GM21825 (cell line): ENCODE measurements around the gene NCAPG.
A peak's percentile ranks its signal among the peaks of the same experiment; 100 is the strongest.
"Not testable (repeated sequence)": the region's sequence is repeated elsewhere in the genome, so short reads cannot be mapped to it uniquely, and the experiment has no call there.

Experiments used
- ATAC-seq: cut with Tn5 transposase; IDR thresholded peaks from one replicate; pipeline ENCODE4 v1.9.1; 2021; ENCODE audit warnings: mild to moderate bottlenecking, moderate library complexity; ENCODE audit not compliant: unreplicated experiment

NCAPG gene

GRCh38 chr4:17794730-17795129, 16.0 kb upstream of the NCAPG start:
- no peak for ATAC-seq

GRCh38 chr4:17797808-17798207, 13.0 kb upstream of the NCAPG start:
- ATAC-seq = no peak

- ATAC-seq = no peak
Measured at GRCh38 chr4:17805580-17806155, 5.1 kb upstream of the NCAPG start.

DNA sequence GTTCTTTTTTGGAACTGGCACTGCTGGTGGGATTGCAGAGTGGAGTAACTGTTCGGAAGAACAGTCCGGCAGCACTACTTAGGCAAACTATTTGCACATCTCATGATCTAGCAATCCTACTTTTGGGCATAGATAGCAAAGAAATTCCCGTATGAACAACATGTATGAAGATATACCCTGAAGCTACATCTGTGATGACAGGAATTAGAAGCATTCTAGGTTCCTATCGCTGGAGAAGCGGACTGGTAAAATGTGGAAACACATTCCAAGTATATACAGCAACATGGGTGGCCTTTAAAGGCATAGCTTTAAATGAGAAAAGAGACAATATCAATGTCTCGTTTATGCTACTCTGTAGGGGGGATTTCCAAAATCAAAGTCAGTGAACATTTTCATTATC, 3.3 kb upstream of the NCAPG start:
- ATAC-seq = no peak

GRCh38 chr4:17809667-17810066, 1.1 kb upstream of the NCAPG start:
- no peak for ATAC-seq

DNA sequence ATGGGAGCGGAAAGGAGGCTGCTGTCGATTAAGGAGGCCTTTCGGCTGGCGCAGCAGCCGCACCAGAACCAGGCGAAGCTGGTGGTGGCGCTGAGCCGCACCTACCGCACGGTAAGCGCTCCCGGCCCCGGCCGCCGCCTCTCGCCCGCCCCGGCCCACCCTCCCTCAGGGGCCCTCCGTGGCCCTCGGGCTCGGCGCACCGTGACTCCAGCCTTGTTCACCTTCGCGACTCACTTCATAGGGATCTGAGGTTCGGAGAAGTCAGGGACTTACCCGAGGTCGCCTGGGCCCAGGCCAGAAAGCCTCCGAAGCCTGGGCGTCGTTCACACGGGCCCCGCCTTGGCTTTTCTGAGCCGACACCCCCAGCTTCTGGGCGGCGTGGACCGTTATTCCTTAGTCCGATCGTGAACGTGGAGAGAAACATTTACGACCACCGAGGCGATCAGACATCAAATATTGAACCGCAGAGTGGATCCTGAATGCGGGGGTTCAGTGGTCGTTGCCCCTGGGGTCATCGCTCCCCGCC, 362 bp downstream of the NCAPG start:
- peak; percentile 29 for ATAC-seq

- no peak for ATAC-seq
Measured at GRCh38 chr4:17812125-17812524, 1.3 kb downstream of the NCAPG start.

DNA sequence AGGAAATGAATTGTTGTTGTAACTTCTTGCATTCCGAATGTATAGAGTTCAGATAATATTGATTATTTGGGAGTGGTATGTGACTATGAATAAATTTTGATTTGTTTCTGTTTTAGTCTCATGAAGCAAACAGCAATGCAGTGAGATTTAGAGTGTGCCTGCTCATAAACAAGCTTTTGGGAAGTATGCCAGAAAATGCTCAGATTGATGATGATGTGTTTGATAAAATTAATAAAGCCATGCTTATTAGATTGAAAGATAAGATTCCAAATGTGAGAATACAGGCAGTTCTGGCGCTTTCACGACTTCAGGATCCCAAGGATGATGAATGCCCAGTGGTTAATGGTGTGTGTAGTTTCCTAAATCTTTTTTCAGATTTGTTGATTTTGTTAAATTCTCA, 2.0 kb downstream of the NCAPG start:
- ATAC-seq = no peak

GRCh38 chr4:17814140-17814539, 3.4 kb downstream of the NCAPG start:
- no peak for ATAC-seq

GRCh38 chr4:17816142-17816541, 5.4 kb downstream of the NCAPG start:
- ATAC-seq = no peak

DNA sequence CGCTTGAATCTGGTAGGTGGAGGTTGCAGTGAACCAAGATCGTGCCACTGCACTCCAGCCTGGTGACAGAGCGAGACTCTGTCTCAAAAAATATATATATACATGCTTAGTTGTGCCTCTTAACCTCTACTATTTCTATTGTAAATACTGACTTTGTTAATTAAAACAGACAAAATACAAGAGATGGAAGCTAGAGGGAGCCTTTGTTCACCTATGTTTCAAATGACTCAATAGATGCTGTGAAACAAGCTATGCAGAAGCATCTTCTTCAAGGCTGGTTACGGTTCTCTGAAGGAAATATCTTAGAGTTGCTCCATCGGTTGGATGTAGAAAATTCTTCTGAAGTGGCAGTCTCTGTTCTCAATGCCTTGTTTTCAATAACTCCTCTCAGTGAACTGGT, 6.2 kb downstream of the NCAPG start:
- ATAC-seq = peak; percentile 71

- no peak for ATAC-seq
Measured at GRCh38 chr4:17823871-17824669, 13.3 kb downstream of the NCAPG start.

- no peak for ATAC-seq
Measured at GRCh38 chr4:17846266-17846665, 35.5 kb downstream of the NCAPG start.

GRCh38 chr4:17850295-17850694, 39.5 kb downstream of the NCAPG start:
- not testable (repeated sequence) for ATAC-seq

DNA sequence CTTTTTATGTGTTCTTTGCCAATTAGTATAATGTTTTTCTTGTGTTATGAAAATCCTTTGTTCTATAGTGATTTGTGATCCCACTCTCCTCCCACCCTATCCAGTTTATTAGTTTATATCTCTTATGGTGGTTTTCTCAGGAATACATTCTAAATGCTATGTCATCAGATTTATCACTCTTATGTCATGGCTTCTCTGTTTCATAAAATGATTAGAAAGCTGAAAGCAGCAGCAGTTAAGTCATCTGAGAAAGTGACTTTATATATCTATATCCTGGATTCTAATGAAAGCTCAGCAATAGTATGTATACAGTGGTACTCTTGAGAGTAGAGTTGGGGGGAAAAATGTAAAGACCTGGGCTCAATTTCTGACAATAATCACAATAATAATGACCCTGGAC, 41.2 kb downstream of the NCAPG start:
- no peak for ATAC-seq

DNA sequence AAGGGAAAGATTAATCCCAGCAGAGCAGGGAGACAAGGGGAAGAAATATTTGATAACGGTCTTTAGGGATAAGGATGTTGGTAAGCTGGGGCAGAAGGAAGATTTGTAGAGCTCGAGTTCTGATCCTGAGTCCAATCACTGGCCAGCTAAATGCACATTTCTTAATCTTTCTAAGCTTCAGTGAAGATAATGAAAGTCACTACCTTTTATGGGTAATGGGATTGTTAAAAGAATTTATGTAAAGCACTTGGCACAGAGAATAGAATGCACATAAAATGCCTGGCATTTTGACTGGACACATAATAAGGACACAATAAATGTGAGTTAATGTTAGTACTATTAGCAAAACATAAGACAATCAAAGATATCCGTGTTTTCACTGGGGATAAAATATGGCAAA, 43.3 kb downstream of the NCAPG start:
- ATAC-seq = no peak

- no peak for ATAC-seq
Measured at GRCh38 chr4:17859793-17860406, 49.1 kb downstream of the NCAPG start.

GRCh38 chr4:17861906-17862305, 51.1 kb downstream of the NCAPG start:
- not testable (repeated sequence) for ATAC-seq

- no peak for ATAC-seq
Measured at GRCh38 chr4:17865866-17866363, 55.1 kb downstream of the NCAPG start.

- ATAC-seq = no peak
Measured at GRCh38 chr4:17866810-17867209, 56.0 kb downstream of the NCAPG start.

DNA sequence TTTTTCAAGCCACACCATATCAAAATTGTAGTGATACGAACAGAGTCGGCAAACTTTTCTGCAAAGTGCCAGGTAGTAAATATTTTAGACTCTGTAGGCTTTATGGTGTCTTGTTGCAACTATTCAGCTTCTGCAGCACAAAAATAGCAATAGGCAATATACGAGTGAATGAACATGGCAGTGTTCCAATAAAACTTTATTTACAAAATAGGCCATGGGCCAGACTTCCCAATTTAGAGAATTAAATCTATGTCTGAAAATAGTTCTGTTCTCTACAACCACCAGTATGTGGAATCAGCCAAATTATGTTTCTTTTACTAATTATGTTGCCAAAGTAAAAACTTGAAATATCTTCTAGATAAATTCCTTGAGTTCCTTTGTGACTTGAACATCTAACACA, 56.5 kb downstream of the NCAPG start:
- no peak for ATAC-seq

DNA sequence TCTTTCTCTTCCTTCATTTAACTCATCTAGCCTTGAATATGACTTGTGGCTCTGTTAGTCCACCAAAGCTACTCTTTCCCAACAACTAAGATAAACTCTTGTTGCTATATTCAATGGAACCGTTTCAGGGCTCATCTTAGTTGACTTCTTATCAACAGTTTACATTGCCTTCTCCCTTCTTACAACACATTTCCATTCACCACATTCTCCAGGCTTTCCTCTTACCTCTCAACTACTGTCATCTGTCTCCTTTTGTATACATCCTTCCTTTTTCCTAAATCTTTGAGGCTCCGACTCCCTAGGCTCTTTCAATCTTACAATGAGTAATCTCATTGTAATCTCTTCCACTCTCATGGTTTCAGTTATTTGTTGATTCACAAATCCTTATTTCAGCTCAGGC, 58.5 kb downstream of the NCAPG start:
- ATAC-seq = no peak
